Vagina (tissue), 2 donors: ENCODE results near the gene DYNC1I1.

Source experiments
- POLR2A ChIP-seq, 2 donors: fragments of 450-650 bp; IDR thresholded peaks; one replicate each; pipeline ENCODE4 v1.6.1; 2017; ENCODE audit warnings: antibody characterized with exemption in 2 of 2, mild to moderate bottlenecking in 2 of 2, moderate library complexity in 2 of 2
- TF ChIP-seq, protein P1 (sequence below), 3 experiments: fragments of 450-650 bp in 2 of 3; fragments of 200-600 bp in 1 of 3; sonication (generic) in 1 of 3; IDR thresholded peaks; one replicate each; pipeline ENCODE4 v1.5.1; 2017 to 2019; ENCODE audit warnings: antibody characterized with exemption in 3 of 3, mild to moderate bottlenecking in 2 of 3, moderate library complexity in 2 of 3

DNA sequence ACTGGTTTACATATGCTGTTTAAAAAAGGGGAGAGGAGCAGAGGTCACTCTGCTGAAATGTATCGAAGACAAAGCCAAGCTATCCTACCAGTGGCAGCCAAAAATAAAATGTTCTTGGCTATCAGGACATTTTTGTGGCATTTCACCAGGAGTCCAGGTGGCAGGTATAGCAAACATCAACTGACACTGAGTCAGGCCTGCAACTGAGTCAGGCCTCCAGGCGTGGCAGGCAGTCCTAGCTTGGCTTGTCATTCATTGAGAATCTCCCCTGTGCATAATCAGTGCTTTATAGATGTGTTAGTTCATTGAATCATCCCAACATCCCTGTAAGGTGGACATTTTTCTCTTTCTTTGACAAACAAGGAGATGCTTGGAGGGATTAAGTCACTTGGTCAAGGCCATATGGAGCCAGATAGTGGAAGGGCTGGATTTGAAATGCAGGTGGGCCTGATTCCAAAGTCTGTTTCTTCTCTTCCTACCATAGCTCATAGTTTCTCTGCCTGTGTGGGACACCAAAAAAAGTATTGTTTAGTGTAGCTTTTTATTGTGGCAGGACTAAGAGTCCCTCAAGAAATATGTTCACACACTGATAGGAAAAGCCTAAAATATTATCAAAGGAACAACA lies 4.3 kb downstream of the DYNC1I1 start:
- TF ChIP-seq, protein P1, sequence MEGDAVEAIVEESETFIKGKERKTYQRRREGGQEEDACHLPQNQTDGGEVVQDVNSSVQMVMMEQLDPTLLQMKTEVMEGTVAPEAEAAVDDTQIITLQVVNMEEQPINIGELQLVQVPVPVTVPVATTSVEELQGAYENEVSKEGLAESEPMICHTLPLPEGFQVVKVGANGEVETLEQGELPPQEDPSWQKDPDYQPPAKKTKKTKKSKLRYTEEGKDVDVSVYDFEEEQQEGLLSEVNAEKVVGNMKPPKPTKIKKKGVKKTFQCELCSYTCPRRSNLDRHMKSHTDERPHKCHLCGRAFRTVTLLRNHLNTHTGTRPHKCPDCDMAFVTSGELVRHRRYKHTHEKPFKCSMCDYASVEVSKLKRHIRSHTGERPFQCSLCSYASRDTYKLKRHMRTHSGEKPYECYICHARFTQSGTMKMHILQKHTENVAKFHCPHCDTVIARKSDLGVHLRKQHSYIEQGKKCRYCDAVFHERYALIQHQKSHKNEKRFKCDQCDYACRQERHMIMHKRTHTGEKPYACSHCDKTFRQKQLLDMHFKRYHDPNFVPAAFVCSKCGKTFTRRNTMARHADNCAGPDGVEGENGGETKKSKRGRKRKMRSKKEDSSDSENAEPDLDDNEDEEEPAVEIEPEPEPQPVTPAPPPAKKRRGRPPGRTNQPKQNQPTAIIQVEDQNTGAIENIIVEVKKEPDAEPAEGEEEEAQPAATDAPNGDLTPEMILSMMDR (IDR thresholded peaks at IDR 0.05) = no peak
- TF ChIP-seq POLR2A (IDR thresholded peaks at IDR 0.05) = no peak
